ENCODE measurements around the gene PPP2R2C. TPM values are rescaled to one million over a fixed set of nuclear protein-coding genes. Genes with fewer than 3 reads are reported as not detected.

The PPP2R2C gene
- polyA plus RNA-seq, 1 donor (not counting 4 experiments of a cell fraction or from before 2014, with no cell fraction given), result 12.3 TPM

DNA sequence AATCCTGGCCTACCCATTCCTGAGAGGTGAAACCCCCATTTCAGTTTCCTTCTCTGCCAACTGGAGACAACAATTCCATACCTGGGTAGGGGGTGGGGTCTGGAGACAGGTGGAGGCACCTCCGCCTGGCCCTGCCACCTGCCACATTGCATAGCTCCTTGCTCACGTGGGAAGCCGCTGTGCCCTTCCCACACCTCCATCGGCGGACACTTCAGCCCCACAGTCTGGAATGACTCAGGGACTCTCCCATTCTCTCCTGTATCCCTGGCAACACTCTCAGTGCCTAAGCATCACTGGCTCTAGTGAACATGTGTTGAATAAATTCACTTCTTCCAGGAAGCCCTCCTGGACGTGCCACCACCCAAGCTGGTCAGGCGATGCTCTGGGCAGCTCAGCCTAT is 21.7 kb downstream of the PPP2R2C start:
- peaks cover 25% of the 10 kb centered on the region for H3K4me1 ChIP-seq (ENCODE audit: control insufficient read depth, extremely low read depth, insufficient read depth, low read length)
- peaks cover 2% of the 10 kb centered on the region for H4K20me1 ChIP-seq (ENCODE audit: control insufficient read depth, extremely low read depth, insufficient read depth, low read length)
- DNase-seq (ENCODE audit: low read depth, low spot score) (no peak), FAIRE-seq (no peak)
- TF ChIP-seq CTCF (optimal IDR thresholded peaks at IDR 0.05 in 1 of 3, IDR thresholded peaks at IDR 0.05 in 1 of 3, conservative IDR thresholded peaks at IDR 0.05 in 1 of 3; ENCODE audit: extremely low read depth in 1 of 3, insufficient read depth in 2 of 3, low read length in 3 of 3) (no peak), EZH2 (IDR thresholded peaks at IDR 0.05; ENCODE audit: low read length) (no peak)
- H3K9me3 ChIP-seq (ENCODE audit: control insufficient read depth, low read depth, low read length), result no peaks in the 10 kb centered on the region
- peaks cover 8% of the 10 kb centered on the region for H3K27me3 ChIP-seq (ENCODE audit: control insufficient read depth, extremely low read depth, insufficient read depth, low read length)
- H3K4me2 ChIP-seq (ENCODE audit: control insufficient read depth, extremely low read depth, insufficient read depth, low read depth, low read length), result no peak overlapping the region
- dilution Hi-C loops (cut with MboI; ENCODE audit: extremely low pct_ligation_motif_present, low sequenced_read_pairs), result no loop called here
- no peak overlapping the region for H3K9ac ChIP-seq (ENCODE audit: control insufficient read depth, extremely low read depth, insufficient read depth, low read length)
- H3K4me3 ChIP-seq (ENCODE audit: control insufficient read depth in 2 of 3, extremely low read depth in 1 of 3, insufficient read depth in 2 of 3, low read depth in 1 of 3, low read length in 3 of 3), result no peak overlapping the region
- H2AFZ ChIP-seq (ENCODE audit: control insufficient read depth, low read length), result no peak overlapping the region
- H3K36me3 ChIP-seq (ENCODE audit: control insufficient read depth in 2 of 2, extremely low read depth in 1 of 2, insufficient read depth in 2 of 2, low read length in 2 of 2), result no peaks in the 10 kb centered on the region
- H3K79me2 ChIP-seq (ENCODE audit: control insufficient read depth, insufficient read depth, low read length), result no peaks in the 10 kb centered on the region
- H3K9me1 ChIP-seq (ENCODE audit: control insufficient read depth, extremely low read depth, insufficient read depth, low read length), result peaks cover 2% of the 10 kb centered on the region
- H3K27ac ChIP-seq (ENCODE audit: control insufficient read depth, insufficient read depth, low read length), result no peak overlapping the region

DNA sequence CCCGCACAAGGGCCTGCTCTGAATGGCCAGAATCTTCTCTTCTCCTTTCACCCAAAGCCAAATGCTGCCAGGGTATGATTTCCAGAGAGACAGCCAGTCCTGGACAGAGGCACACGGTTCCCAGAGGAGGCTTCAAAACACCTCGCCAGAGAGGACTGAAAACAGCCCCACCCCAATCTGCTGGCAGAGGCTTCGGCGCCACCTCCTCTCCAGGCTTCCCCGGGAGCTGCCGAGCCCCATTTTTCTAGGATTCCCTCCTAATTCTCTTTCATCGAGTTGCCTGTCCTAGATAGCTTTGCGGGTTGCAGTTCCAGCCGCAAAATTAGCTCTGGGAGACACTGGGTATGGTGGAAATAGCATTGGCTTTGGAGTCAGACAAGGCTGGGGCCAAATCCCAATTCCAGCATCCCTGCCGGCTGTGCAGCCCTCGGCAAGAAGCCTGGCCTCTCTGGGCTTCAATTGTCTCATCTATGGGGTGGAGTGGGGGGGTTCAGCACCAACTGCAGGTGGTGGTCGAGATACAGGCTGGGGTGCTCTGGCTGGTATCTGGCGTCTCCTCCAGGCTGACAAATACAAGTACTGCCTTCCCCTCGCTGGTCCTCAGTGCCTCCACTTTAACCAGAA is 22.6 kb downstream of the PPP2R2C start:
- Histone ChIP-seq H3K4me1 (ENCODE audit: control insufficient read depth, extremely low read depth, insufficient read depth, low read length) (peaks cover 26% of the 10 kb centered on the region), H3K4me2 (ENCODE audit: control insufficient read depth, extremely low read depth, insufficient read depth, low read depth, low read length) (peak overlapping the region; percentile 83), H3K79me2 (ENCODE audit: control insufficient read depth, insufficient read depth, low read length) (no peaks in the 10 kb centered on the region), H2AFZ (ENCODE audit: control insufficient read depth, low read length) (no peak overlapping the region), H3K36me3 (ENCODE audit: control insufficient read depth in 2 of 2, extremely low read depth in 1 of 2, insufficient read depth in 2 of 2, low read length in 2 of 2) (no peaks in the 10 kb centered on the region), H3K9me3 (ENCODE audit: control insufficient read depth, low read depth, low read length) (no peaks in the 10 kb centered on the region), H3K27ac (ENCODE audit: control insufficient read depth, insufficient read depth, low read length) (no peak overlapping the region), H4K20me1 (ENCODE audit: control insufficient read depth, extremely low read depth, insufficient read depth, low read length) (peaks cover 2% of the 10 kb centered on the region), H3K27me3 (ENCODE audit: control insufficient read depth, extremely low read depth, insufficient read depth, low read length) (peaks cover 8% of the 10 kb centered on the region), H3K9ac (ENCODE audit: control insufficient read depth, extremely low read depth, insufficient read depth, low read length) (peak overlapping the region; percentile 2), H3K9me1 (ENCODE audit: control insufficient read depth, extremely low read depth, insufficient read depth, low read length) (peaks cover 2% of the 10 kb centered on the region), H3K4me3 (ENCODE audit: control insufficient read depth in 2 of 3, extremely low read depth in 1 of 3, insufficient read depth in 2 of 3, low read depth in 1 of 3, low read length in 3 of 3) (no peak overlapping the region)
- FAIRE-seq (no peak), DNase-seq (ENCODE audit: low read depth, low spot score) (no peak)
- dilution Hi-C loops (cut with MboI; ENCODE audit: extremely low pct_ligation_motif_present, low sequenced_read_pairs), result no loop called here
- TF ChIP-seq CTCF (optimal IDR thresholded peaks at IDR 0.05 in 1 of 3, IDR thresholded peaks at IDR 0.05 in 1 of 3, conservative IDR thresholded peaks at IDR 0.05 in 1 of 3; ENCODE audit: extremely low read depth in 1 of 3, insufficient read depth in 2 of 3, low read length in 3 of 3), result no peak
- no peak for TF ChIP-seq EZH2 (IDR thresholded peaks at IDR 0.05; ENCODE audit: low read length)
